K562 (cell line): ENCODE results near the gene FAM151A. TPM values are rescaled to one million over a fixed set of nuclear protein-coding genes. Genes with fewer than 3 reads are reported as not detected.

Source experiments
- ATF2 ChIP-seq: sonication (generic); formaldehyde crosslinking; IDR thresholded peaks from 2 replicates; pipeline ENCODE4 v1.8.1; 2022; ENCODE audit warnings: missing genetic modification reagents
- DACH1 ChIP-seq: fragments of 450-650 bp; IDR thresholded peaks from 2 replicates; pipeline ENCODE4 v1.6.1; 2018; ENCODE audit not compliant: partially characterized antibody
- HEY1 ChIP-seq: fragments of 250-450 bp; sonication (Bioruptor Pico); IDR thresholded peaks from 2 replicates; pipeline ENCODE4 v1.5.0; 2020; ENCODE audit warnings: mild to moderate bottlenecking, moderate library complexity, borderline replicate concordance
- KDM1A ChIP-seq, 2 experiments: fragments of 450-650 bp; IDR thresholded peaks; 2 replicates each; pipeline ENCODE4 v1.6.1; 2016; ENCODE audit warnings: mild to moderate bottlenecking in 2 of 2
- MEIS2 ChIP-seq: fragments of 450-650 bp; IDR thresholded peaks from 2 replicates; pipeline ENCODE4 v1.6.1; 2014; ENCODE audit warnings: mild to moderate bottlenecking; ENCODE audit not compliant: partially characterized antibody
- NCOA4 ChIP-seq: fragments of 450-650 bp; IDR thresholded peaks from 2 replicates; pipeline ENCODE4 v1.6.1; 2018; ENCODE audit warnings: mild to moderate bottlenecking; ENCODE audit not compliant: partially characterized antibody
- NCOR1 ChIP-seq: fragments of 450-650 bp; IDR thresholded peaks from 2 replicates; pipeline ENCODE4 v1.6.1; 2016; ENCODE audit warnings: mild to moderate bottlenecking, moderate library complexity
- NFIX ChIP-seq: fragments of 250-450 bp; sonication (Bioruptor Pico); IDR thresholded peaks from 2 replicates; pipeline ENCODE4 v1.4.0; 2020; ENCODE audit warnings: low read depth, mild to moderate bottlenecking, moderate library complexity
- STAT6 ChIP-seq: sonication (generic); formaldehyde crosslinking; IDR thresholded peaks from 2 replicates; pipeline ENCODE4 v1.8.1; 2023; ENCODE audit warnings: mild to moderate bottlenecking, missing genetic modification reagents
- THAP12 ChIP-seq: fragments of 250-450 bp; sonication (Bioruptor Pico); IDR thresholded peaks from 2 replicates; pipeline ENCODE4 v1.9.0; 2021; ENCODE audit warnings: mild to moderate bottlenecking, inconsistent platforms
- ZEB2 ChIP-seq: fragments of 450-650 bp; IDR thresholded peaks from 2 replicates; pipeline ENCODE4 v1.6.1; 2016
- ZNF583 ChIP-seq: fragments of 250-450 bp; sonication (Bioruptor Pico); IDR thresholded peaks from 2 replicates; pipeline ENCODE4 v1.4.0; 2020
- ZNF766 ChIP-seq: fragments of 200-800 bp; sonication (Bioruptor generic); conservative IDR thresholded peaks from 2 replicates; pipeline ENCODE4 v1.6.1; 2016; ENCODE audit warnings: missing genetic modification characterization, missing compliant biosample characterization
- ZNF778 ChIP-seq: fragments of 450-650 bp; formaldehyde crosslinking; IDR thresholded peaks from 2 replicates; pipeline ENCODE4 v1.4.0; 2020; ENCODE audit warnings: mild to moderate bottlenecking, moderate library complexity
- polyA plus RNA-seq, 8 experiments: library from polyadenylated mRNA; depleted of rRNA in 4 of 8; stranded (reverse) in 5 of 8; unstranded in 3 of 8; fragments of >200 nt; fragmentation: Nextera tagmentation in 2 of 8; fragmentation: Illumina TruSeq in 1 of 8; extraction: Ambion mirVana in 2 of 8; extraction: Trizol in 1 of 8; gene quantifications; 2 replicates each; pipeline versions ENCODE4 v1.2.1 to v1.2.3, GENCODE V29; 2011 to 2014; ENCODE audit warnings: inconsistent platforms in 1 of 8, missing spikeins in 1 of 8
- total RNA-seq, 7 experiments: library from RNA; depleted of rRNA in 6 of 7; stranded (reverse); fragments of >200 nt in 6 of 7; fragmentation: Illumina TruSeq in 2 of 7; extraction: Trizol in 2 of 7; gene quantifications; 2 replicates each; pipeline versions ENCODE4 v1.2.1 to v1.2.3, GENCODE V29; 2011 to 2021; ENCODE audit warnings: low replicate concordance in 1 of 7
- TF ChIP-seq, protein P1 (sequence below): fragments of 250-450 bp; sonication (Bioruptor Pico); IDR thresholded peaks from 2 replicates; pipeline ENCODE4 v1.8.0; 2022; ENCODE audit warnings: inconsistent platforms
- TF ChIP-seq, protein P2 (sequence below): IDR thresholded peaks from 2 replicates; pipeline ENCODE4 v1.6.1; 2012; ENCODE audit warnings: low read depth, low read length, improper control_type of control experiment, borderline replicate concordance
- TF ChIP-seq, protein P3 (sequence below): fragments of 450-650 bp; IDR thresholded peaks from 2 replicates; pipeline ENCODE4 v1.6.1; 2016

Gene FAM151A
- total and polyA plus RNA-seq, 9 of the 15 experiments (the other 6 are each of a cell fraction or from before 2014, with no cell fraction given), result not detected

DNA sequence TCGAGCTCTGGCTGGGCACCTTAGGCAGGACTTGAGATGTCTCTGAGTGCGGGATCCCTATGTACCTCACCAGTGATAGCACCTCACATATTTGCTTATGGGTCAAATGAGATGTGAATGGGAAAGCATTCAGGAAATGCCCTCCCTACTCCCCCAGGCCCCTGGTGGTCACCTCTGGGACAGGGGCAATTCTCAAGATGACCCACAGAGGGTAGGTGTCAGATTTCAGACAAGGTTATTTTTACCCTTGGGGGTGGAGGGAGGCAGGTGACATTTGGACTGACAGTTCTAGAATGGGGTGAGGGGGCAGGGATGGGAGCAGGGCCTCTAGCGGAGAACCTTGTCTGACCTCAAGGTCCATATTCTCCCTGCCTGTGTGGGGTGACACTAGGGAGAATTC, 48.2 kb downstream of the FAM151A start (continued):
- TF ChIP-seq, protein P1, sequence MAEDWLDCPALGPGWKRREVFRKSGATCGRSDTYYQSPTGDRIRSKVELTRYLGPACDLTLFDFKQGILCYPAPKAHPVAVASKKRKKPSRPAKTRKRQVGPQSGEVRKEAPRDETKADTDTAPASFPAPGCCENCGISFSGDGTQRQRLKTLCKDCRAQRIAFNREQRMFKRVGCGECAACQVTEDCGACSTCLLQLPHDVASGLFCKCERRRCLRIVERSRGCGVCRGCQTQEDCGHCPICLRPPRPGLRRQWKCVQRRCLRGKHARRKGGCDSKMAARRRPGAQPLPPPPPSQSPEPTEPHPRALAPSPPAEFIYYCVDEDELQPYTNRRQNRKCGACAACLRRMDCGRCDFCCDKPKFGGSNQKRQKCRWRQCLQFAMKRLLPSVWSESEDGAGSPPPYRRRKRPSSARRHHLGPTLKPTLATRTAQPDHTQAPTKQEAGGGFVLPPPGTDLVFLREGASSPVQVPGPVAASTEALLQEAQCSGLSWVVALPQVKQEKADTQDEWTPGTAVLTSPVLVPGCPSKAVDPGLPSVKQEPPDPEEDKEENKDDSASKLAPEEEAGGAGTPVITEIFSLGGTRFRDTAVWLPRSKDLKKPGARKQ, result no peak
- TF ChIP-seq DACH1 (no peak), KDM1A (IDR thresholded peaks at IDR 0.05) (0 out of 4 replicates have a peak, but pooled peaks of 1 of the 2 experiments have one; percentile 9), NCOR1 (0 out of 2 replicates have a peak, but pooled peaks have one; percentile 15), NFIX (CRISPR knock-in tag) (no peak), NCOA4 (no peak), ZNF583 (CRISPR knock-in tag) (no peak), ZEB2 (no peak), ATF2 (no peak), STAT6 (CRISPR knock-in tag) (no peak), THAP12 (CRISPR knock-in tag) (no peak), ZNF778 (no peak), HEY1 (CRISPR knock-in tag) (no peak), ZNF766 (CRISPR knock-in tag) (no peak), MEIS2 (peak; percentile 52)
- TF ChIP-seq, protein P2, sequence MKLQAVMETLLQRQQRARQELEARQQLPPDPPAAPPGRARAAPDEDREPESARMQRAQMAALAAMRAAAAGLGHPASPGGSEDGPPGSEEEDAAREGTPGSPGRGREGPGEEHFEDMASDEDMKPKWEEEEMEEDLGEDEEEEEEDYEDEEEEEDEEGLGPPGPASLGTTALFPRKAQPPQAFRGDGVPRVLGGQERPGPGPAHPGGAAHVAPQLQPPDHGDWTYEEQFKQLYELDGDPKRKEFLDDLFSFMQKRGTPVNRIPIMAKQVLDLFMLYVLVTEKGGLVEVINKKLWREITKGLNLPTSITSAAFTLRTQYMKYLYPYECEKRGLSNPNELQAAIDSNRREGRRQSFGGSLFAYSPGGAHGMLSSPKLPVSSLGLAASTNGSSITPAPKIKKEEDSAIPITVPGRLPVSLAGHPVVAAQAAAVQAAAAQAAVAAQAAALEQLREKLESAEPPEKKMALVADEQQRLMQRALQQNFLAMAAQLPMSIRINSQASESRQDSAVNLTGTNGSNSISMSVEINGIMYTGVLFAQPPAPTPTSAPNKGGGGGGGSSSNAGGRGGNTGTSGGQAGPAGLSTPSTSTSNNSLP, result no peak
- TF ChIP-seq, protein P3, sequence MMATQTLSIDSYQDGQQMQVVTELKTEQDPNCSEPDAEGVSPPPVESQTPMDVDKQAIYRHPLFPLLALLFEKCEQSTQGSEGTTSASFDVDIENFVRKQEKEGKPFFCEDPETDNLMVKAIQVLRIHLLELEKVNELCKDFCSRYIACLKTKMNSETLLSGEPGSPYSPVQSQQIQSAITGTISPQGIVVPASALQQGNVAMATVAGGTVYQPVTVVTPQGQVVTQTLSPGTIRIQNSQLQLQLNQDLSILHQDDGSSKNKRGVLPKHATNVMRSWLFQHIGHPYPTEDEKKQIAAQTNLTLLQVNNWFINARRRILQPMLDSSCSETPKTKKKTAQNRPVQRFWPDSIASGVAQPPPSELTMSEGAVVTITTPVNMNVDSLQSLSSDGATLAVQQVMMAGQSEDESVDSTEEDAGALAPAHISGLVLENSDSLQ, result peak; percentile 80
